ENCODE results near the gene CELF5.

- TF ChIP-seq EZH2 (IDR thresholded peaks at IDR 0.05; ENCODE audit: borderline replicate concordance, insufficient read depth, low read depth, low read length, poor library complexity, severe bottlenecking) = no peak
- no peak for TF ChIP-seq CTCF (IDR thresholded peaks at IDR 0.05)
Measured at GRCh38 chr19:3278294-3278693, 53.8 kb downstream of the CELF5 start.

Data from B cell (primary cell).